Skin of body (tissue), 2 donors: ENCODE measurements around the gene TAF15. TPM values are rescaled to one million over a fixed set of nuclear protein-coding genes. Genes with fewer than 3 reads are reported as not detected.

Experiments
- DNase-seq: peaks from one replicate; lab custom pipeline; 2025; lab: John Stamatoyannopoulos, UW
- total RNA-seq: library from RNA; depleted of rRNA; stranded (reverse); fragments of >200 nt; gene quantifications from one replicate; pipeline ENCODE4 v1.2.3, GENCODE V29; 2014

The TAF15 gene
- total RNA-seq, 1 donor from 2014 or later, result 85.4 TPM

DNA sequence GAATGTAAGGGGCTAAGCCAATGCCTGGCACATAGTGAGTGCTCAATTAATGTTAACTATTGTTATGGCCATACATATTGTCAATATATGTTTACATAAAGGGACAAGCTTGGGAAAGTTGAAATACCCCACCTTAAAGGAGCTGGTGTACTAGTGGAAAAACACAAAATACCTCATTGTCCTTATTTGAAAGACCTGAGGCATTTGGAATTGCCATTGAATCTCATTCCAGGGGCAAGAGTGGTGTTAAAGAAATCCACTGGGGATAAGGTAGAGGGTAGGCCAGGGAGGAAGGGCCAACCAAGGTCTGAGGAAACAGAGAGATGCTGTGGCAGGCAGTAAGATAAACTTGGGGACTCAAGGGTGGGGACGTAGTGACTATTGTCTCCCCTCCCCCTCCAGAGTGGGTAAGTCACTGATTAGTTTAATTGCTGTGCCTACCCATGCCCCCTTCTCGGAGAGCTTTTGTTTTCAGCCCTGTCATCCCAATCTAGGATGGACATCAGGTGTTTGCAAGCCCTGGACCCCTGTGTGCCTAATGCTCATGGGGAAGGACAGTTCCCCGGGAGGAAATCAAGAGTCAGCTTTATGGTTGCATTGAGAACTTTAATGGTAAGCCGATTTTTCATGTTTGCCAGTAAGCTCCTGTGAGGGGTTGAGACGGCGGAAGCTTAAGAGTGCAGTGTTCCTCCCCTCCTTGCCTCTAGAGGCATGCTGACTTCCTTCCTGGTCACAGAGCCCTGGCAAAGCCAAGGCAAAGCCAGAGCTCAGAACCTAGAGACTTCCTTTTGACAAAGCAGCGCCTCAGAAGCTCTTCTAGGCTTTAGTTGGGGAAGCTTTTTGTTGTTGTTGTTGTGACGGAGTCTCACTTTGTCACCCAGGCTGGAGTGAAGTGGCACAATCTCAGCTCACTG lies 61.9 kb downstream of the TAF15 start:
- DNase-seq, result no peak

DNA sequence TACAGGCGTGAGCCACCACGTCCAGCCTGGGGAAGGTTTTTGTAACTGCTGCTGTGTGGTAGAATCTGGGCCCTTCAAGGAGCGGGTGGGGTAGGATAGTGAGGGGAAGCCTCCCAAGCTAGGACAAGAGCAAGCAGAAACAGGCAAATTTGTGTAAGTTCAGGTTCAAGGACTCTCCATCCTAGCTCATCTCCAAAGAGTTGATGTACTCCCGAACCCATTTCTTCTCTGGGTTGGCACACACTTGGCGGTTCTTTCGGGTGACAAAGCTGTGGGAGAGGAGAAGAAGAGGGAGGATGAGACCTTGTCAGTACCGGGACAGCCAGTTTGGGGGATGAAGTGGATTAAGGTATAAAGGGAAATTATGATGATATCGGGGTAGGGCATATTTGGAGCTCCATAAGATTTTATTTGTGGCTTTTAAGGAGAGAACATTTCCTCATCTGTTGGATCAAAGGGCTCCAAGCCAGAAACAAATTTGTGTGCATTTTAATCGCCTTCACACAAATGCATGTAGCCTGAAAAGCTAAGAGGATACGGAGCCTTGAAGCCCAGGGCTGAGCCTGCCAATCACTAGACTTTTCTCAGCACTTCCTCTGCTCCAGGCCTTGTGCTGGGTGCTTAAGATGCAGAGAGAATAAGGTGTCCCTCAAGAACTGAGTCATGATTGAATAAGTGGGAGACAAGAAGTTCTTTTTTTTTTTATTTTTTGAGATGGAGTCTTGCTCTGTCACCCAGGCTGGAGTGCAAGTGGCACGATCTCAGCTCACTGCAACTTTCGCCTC lies 63.1 kb downstream of the TAF15 start:
- DNase-seq, result no peak

DNA sequence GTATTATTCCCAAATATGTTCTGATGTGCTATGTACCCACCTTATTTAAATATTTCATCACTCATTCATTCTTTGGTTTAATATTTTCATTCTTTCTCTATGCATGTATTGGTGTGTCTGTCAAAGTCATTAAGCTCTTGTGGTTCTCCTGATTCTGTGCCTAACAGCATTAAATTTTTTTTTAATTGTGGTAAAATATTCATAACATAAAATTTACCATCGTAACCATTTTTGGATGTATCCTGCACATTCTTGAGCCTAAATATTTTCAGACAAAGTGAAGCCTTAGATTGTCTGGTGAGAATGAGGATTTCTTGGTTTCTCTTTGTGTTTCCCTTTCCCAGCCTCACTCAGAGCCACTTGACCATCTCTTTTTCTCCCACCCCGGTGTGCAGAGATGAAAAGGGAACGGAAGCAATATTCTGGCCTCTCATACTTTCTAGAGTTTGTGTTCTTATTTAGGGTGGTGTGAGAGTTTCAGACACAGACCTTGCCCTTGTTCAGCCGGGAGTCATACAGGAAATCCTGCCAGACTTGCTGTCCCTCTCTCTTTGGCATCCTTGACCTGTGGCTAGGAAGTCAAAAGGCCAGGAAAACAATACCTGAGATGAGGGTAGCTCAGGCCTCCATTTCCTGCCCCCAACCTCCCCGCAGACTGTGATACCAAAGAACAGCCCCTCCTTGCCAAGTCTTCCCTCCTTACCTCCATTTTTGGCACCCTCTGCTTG lies 66.0 kb downstream of the TAF15 start:
- DNase-seq, result no peak

DNA sequence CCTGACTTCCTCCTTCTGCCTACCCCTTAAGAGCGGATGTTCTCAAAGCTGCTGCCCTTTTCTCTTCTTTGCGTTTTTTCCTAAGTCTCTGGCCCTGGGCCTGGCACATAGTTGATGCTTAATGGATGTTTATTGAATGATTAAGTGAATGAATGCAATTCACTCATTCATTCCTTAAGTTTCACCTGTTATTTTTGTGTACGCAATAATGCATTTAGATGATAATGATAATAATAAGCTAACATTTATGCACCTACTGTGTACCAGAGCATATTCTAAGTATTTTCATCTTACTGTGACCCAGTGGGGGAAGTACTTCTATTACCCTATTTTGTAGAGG lies 66.5 kb downstream of the TAF15 start:
- DNase-seq, result no peak

DNA sequence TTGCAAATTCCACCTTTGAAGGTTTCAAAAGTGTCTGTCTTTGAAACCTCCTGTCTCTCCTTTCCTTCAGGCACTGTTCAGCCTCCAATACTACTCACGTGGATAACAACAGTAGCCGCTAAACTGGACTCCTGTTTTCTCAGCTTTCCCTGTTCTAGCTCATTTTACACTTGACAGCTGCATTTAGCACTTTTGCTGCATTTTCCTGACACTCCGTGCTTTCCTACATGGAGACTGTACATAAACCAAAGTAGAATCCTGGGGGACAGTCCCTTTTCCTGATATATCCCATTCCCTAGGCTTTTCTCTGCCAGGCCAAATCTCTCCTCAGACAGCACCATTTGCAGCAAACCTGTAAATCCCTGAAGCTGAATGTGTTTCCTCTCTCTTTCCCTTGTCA lies 67.2 kb downstream of the TAF15 start:
- DNase-seq, result no peak

DNA sequence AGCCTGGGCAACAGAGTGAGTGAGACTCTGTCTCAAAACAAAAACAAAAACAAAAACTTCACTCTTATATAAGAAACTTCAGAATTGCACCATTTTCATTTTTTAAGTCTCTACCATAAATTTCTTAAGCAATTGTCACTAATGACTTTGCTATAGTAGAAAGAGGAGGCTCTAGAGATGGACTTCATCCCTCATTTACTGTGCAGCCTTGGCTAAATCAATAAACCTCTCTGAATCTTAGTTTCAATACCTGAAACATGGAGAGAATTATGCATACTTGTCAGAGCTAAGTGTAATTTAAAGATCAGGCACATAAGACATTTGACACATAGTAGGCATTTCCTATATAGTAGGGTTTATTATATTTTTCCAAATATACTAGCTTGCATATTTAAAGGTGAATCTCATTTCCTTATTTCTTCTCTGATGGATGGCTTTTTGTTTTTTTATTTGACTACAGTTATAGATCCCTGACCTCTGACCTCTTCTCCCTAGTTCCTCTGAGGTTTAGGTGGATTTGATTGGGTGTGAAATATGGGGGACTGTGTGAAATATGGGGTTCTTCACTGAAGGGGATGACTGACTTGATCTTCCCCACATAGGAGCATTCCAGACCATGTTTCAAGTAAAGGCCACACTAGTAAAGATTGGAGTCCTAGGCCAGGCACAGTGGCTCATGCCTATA lies 68.2 kb downstream of the TAF15 start:
- no peak for DNase-seq

DNA sequence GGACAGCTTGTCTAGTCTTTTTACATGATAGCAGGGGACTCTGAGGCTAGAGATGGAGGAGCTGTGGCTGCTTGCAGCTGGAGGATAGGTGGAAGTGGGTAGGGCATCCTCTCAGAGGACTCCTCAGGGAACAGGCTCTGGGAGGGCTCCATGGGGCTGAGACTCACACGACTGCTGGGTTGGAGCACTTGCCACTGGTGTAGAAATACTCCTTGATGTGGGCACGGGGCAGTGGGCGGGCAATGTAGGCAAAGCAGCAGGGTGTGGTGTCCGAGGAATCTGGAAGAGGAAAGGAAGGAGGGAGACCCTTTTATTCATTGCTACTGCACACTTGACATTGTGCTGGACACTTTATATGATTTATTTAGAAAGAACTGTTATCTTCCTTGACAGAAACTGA lies 69.1 kb downstream of the TAF15 start:
- no peak for DNase-seq

DNA sequence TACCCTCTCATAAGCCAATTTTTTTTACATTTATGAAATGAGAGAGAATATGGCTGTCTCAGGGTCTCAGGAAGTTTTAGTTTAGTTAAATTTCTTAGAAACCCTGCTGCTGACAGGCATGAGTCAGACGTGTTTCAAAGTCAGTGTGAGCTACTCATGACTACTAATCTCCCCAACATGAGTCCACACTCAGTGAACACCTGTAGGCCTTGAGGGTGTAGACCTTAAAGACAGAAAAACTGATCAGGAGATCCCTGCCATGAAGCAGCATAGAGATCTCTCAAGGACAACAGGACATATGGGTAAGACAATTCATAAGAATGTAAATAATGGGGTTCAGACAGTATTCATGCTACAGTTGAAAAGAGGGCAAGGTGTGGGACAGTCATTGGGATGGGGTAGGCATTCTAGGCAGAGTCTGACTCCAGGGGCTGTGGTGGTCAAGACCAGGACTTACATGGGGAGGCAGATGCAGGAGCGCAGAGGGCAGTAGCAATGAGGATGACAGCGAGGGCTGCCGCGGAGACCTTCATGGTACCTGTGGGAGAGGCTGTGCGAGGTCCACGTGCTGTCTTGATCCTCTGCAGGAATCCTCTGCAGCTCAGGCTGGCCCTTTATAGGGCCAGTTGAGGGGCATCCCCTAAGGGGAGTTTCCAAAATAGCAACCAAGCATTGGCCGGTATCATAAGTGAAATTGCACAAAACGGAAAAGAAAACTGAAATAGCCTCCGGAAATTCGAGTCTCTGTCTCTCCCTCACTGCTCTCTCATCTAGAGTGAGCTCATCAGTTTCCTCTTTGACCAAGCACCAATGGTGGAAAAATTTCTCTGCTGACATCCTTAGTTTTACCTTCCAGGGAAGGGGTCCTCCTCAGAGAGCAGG lies 70.7 kb downstream of the TAF15 start, which contains the start of gene CCL5:
CCL5 (minus strand) TSS at position 588 of the 882 bp plus-strand sequence.
- DNase-seq, result no peak

DNA sequence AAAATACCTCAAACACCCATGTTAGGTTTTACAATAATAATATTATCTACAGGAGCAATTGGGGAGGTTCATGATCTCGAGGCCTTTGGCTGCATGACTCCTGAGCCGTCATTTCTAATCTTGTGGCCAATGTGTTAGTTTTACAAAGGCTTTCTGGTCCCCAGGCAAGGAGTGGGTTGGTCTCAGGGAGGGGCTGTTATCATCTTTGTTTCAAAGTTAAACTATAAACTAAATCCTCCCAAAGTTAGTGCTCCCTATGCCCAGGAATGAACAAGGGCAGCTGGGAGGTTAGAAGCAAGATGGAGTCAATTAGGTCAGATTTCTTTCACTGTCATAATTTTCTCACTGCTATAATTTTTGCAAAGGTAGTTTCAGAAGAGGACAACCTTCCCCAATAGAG lies 80.0 kb downstream of the TAF15 start:
- DNase-seq, result no peak

DNA sequence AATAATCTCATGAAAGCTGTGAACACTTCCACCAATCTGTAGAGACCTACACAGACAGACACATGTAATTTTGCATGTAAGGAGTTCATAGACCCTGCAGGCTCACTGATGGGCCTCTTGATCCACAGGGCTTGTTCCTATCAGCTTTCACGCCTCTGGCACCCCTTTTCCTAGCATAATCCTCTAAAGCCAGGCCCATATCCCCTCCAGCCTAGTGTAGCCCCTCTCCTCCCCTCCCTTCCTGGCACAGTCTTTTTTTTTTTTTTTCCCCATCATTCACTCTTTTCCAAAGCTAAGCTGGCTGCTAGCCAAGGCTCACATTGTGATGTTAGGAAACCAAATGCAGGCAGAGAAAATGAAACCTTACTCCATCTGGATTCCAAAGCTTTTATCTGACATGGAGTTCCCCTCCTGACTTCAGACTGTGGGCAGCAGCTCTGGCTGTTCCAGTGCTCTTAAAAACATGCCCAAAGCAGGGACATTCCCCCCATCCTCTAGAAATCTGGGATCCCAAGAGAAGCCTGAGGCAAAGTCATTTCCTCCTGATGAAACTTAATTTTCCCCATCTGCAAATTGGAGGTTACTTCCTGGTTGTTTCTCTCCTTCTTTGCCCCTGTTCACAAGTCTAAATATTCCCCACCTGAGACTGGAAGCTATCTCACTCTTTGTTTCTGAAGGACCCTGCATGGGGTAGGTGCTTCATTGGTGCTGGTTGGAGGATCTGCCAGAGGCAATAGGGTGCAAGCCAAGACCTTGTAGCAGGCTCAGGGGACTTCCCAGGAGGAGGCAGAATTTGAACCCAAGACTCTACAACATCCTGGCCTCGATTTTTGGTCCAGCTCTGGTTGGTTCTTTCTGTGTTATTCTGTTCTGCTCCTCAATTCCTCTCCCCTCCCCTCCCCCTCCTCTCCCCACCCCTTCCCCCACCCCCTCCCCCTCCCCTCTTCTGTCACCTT lies 80.8 kb downstream of the TAF15 start:
- DNase-seq, result no peak

DNA sequence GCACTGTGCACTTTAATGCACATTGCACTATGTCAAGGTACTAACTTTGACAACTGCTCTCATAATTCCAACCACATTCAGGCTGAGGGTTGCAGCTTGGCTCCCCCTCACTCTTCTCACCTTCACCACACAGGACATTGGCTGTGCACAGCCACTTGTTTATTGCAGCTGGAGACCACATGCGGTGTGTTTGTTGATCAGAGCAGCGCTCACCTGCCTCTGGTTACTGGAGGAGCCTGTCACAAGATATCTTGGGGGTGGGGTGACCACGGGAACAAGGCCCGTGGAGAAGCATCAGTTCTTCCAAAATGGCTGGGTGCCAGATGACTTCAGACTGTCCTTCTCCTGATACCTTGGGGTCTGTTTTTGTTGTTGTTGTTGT lies 81.5 kb downstream of the TAF15 start:
- DNase-seq, result no peak

DNA sequence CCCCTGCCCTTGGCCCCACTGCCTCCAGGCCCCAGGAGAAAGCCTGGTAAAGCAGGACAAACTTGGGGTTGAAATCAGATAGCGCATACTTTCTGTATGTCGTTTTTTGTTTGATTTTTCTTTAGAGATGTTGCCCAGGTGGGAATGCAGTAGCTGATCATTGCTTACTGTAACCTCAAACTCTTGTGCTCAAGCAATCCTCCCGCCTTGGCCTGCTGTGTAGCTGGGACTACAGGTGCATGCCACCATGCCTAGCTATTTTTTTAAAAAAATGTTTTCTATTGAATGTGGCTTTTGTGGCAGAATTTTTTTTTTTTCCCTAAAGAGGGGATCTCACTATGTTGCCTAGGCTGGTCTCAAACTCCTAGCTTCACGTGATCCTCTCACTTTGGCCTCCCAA lies 82.0 kb downstream of the TAF15 start:
- no peak for DNase-seq

DNA sequence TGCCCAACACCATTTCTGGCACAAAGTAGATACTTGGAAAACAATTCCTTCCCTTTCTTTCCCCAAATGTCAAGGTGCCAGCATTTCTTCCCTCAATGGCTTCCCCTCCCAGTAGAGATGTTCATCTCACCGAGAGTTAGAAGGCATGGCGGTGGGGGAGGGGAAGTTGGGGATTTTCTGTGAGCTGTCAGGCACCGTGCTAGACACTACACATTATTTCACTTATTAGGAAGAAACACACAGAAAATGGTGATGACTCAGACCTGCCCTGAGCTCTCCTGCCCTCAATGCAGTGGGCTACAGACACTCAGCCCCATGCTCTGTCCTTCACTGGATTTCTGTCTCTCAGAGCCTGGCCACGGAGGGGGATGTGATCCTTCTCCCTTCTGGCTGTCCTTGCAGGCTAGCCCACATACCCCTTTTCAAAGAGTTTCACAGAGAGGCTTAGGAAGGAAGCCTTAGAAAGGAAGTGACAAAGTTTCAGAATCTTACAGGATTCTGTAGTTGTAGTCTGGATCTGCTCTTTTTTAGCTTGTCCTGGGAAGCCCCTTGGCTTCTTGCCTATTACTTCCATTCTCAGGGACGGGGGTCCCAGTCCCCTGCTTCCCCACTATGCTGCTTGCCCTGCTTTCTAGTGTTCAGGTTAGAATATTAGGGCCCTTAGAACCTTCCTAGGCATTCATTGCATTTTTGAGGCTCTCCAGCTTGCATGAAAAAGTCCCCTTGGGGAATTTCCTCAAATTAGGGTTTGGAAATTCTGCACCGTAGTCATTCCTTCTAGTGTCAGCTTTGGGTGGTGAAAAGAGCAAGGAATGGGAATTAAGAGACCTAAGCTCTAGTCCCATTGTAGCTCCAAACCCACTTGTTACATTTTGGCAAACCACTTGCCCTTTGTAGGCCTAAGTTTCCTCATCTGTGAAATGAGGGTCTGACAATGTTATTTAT lies 83.1 kb downstream of the TAF15 start:
- no peak for DNase-seq

DNA sequence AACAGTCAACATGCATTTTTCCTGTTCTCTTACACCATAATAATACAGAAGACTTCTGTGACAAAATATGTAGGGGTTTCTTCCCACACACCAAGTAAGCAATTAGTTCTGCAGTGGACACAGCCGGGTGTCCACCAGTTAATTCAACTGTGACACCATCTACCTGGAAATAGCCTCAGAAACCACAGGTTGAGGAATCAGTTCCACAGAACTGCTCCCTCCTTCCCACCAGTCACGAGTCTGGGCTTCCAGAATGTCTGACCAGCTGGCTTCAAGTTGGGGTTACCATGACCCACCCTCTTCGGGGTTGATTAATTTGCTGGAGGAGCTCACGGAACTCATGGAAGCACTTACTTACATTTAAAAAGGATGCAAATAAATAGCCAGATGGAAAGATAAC lies 84.5 kb downstream of the TAF15 start:
- DNase-seq, result no peak

DNA sequence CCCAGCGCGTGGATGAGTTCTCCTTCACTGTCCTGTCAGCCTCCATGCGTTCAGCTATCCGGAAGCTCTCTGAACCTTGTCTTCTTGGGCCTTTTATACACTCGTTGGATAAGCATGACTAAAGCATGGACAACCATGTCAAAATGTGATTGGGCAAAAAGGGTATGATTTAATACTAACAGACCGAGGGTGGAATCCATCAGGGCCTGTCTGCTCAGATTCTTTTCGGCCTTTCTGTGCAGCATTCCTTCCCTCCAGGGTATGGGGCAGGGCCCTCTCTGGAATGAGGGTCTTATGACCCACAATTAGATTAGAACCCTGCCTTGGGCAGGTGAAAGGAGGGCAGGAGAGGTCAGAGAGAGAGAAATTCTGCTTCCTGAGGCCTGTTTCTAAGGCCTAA lies 84.9 kb downstream of the TAF15 start:
- DNase-seq, result no peak

DNA sequence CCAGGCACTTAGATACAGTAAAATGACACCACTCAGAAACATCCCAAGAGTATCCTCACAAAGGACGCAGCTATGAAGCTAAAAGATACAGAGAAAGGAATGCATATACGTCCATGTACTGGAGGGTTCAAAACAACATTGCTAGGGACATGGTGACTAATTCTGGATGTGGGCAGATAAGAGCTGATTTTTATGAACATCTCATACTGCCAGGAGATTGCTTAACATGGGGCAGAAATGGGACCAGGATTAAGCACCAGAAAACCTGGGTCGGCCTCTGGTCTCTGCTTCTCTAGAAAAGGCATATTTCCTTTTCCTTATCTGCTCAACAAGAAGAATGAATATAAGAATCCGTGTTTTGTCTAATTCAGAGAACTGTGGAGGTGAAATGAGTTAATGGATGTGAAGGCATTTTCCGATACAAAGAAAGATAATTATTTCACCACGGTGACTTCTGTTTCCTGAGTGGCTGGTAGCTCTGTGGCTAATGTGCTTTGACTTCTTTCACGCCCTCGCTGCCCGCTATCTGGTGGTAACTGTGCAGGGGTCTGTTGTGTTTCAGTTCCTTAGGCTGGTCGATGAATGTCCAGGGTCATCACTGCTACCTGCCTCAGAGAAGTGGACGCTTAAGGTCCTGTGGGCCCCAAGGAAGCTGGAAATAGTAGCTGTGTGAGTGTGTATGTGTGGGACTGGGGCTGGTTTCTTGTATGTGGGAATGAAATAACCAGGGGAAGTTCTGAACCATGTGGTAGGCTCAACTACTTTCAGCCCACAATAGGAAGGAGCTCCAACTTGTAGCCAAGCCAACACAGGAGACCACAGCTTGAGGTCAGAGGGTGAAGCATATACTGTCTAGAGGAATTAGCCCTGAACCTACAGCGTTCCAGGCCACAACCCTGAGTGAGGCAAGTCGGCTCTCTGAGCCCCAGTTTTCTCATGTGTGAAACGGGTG lies 86.6 kb downstream of the TAF15 start:
- DNase-seq, result no peak
